ENCODE results near the gene GRIK4. TPM values are rescaled to one million over a fixed set of nuclear protein-coding genes. Genes with fewer than 3 reads are reported as not detected.

The GRIK4 gene
- total and polyA plus RNA-seq, 2 donors (not counting 3 experiments of a cell fraction or from before 2014, with no cell fraction given): 0.81 to 1.6 TPM

- H3K27ac ChIP-seq (ENCODE audit: insufficient read depth, low read depth, low read length): no peak overlapping the region
- intact Hi-C loops (cut with micrococcal nuclease): no loop called here
- DNase-seq (ENCODE audit: low read depth, low spot score) (no peak), FAIRE-seq (no peak)
- H3K9ac ChIP-seq (replicated peaks; ENCODE audit: extremely low read depth, insufficient read depth, low read length): no peak overlapping the region
- no peaks in the 10 kb centered on the region for H3K4me1 ChIP-seq (ENCODE audit: control insufficient read depth, extremely low read depth, insufficient read depth, low read length)
- H2AFZ ChIP-seq (ENCODE audit: low read depth, low read length): no peak overlapping the region
- no peaks in the 10 kb centered on the region for H4K20me1 ChIP-seq (replicated peaks; ENCODE audit: control insufficient read depth, extremely low read depth, insufficient read depth, low read length)
- H3K36me3 ChIP-seq (ENCODE audit: control insufficient read depth in 2 of 2, extremely low read depth in 1 of 2, insufficient read depth in 2 of 2, low read length in 2 of 2): peaks cover 16 to 29% of the 10 kb centered on the region in 2 experiments
- dilution Hi-C loops (cut with MboI; ENCODE audit: extremely low pct_ligation_motif_present, low sequenced_read_pairs): no loop called here
- BruUV-seq (replicated peaks): no TSS peak
- H3K4me3 ChIP-seq (replicated peaks in 1 of 3; ENCODE audit: insufficient read depth in 1 of 3, low read depth in 1 of 3, low read length in 3 of 3): no peak overlapping the region
- H3K4me2 ChIP-seq (ENCODE audit: insufficient read depth, low read length): no peak overlapping the region
- H3K9me3 ChIP-seq (replicated peaks; ENCODE audit: control insufficient read depth, insufficient read depth, low read length): no peaks in the 10 kb centered on the region
- no peaks in the 10 kb centered on the region for H3K79me2 ChIP-seq (ENCODE audit: control insufficient read depth, insufficient read depth, low read length)
- ChIA-PET POLR2A (no interaction called here), CTCF (no interaction called here)
- H3K9me1 ChIP-seq (replicated peaks; ENCODE audit: control insufficient read depth, extremely low read depth, insufficient read depth, low read length): no peaks in the 10 kb centered on the region
- H3K27me3 ChIP-seq (ENCODE audit: control insufficient read depth in 2 of 2, insufficient read depth in 2 of 2, low read length in 2 of 2): no peaks in the 10 kb centered on the region
- TF ChIP-seq GATA2 (IDR thresholded peaks at IDR 0.05; ENCODE audit: insufficient read depth, insufficient read length, low read depth, low read length) (no peak), CTCF (IDR thresholded peaks at IDR 0.05; ENCODE audit: extremely low read depth in 1 of 2, insufficient read depth in 1 of 2, low read depth in 1 of 2, low read length in 2 of 2) (no peak), POLR2A (IDR thresholded peaks at IDR 0.05; ENCODE audit: low read depth, low read length) (no peak), MAX (IDR thresholded peaks at IDR 0.05; ENCODE audit: insufficient read depth, insufficient read length) (no peak), POLR2AphosphoS5 (IDR thresholded peaks at IDR 0.05; ENCODE audit: insufficient read depth, low read depth, low read length) (no peak), FOS (IDR thresholded peaks at IDR 0.05; ENCODE audit: borderline replicate concordance, insufficient read depth, low read length) (no peak), JUN (IDR thresholded peaks at IDR 0.05; ENCODE audit: borderline replicate concordance, insufficient read depth, insufficient read length, low read depth) (no peak), MYC (IDR thresholded peaks at IDR 0.05; ENCODE audit: low read depth, low read length) (no peak)
Measured at GRCh38 chr11:120471994-120472393, 39.6 kb upstream of the GRIK4 start.
